Upper lobe of left lung (tissue), 4 donors: ENCODE results near the gene DNAJC3.

Experiments used
- EP300 ChIP-seq, 4 donors: sonication (generic); formaldehyde crosslinking; IDR thresholded peaks; one replicate each; pipeline ENCODE4 v1.5.1; 2017; ENCODE audit warnings: antibody characterized with exemption in 4 of 4, control low read depth in 2 of 4
- POLR2A ChIP-seq, 4 donors: fragments of 450-650 bp; IDR thresholded peaks; one replicate each; pipeline ENCODE4 v1.5.1; 2016 to 2017; ENCODE audit warnings: antibody characterized with exemption in 4 of 4, mild to moderate bottlenecking in 2 of 4
- POLR2AphosphoS5 ChIP-seq, 2 donors: sonication (generic); formaldehyde crosslinking; IDR thresholded peaks; one replicate each; pipeline ENCODE4 v1.5.1; 2017; ENCODE audit warnings: antibody characterized with exemption in 2 of 2
- TF ChIP-seq, protein P1 (sequence below), 6 experiments: fragments of 450-650 bp in 4 of 6; fragments of 200-600 bp in 2 of 6; sonication (generic) in 2 of 6; IDR thresholded peaks; one replicate each; pipeline ENCODE4 v1.5.1; 2016 to 2019; ENCODE audit warnings: antibody characterized with exemption in 6 of 6

DNA sequence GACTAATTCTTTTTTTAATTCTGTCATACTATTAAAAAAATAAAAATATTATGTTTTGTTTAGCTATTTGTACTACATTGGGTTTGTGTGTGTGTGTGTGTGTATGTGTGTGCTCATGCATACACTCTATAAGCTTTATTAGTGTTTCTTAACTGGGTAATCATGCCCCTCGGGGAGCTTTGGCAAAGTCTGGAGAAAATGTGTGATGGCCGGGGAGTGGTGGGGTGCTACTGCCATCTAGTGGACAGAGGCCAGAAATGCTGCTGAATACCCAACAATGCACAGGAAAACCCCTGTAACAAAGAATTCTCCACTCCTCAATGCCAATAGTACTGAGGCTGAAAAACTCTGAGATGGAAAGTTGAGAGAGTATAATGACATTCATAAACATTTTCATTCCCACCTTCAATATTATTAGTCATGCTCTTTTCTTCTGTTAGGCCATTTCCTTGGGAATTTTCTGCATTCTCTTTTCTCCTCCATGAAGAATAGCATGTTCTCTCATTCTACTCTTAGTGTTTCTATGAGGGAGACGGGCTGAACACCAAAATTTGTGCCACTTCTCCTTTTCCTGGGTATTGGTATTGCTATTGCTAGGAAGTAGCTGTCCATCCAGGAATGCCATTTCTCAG, 157.3 kb downstream of the DNAJC3 start:
- TF ChIP-seq, protein P1, sequence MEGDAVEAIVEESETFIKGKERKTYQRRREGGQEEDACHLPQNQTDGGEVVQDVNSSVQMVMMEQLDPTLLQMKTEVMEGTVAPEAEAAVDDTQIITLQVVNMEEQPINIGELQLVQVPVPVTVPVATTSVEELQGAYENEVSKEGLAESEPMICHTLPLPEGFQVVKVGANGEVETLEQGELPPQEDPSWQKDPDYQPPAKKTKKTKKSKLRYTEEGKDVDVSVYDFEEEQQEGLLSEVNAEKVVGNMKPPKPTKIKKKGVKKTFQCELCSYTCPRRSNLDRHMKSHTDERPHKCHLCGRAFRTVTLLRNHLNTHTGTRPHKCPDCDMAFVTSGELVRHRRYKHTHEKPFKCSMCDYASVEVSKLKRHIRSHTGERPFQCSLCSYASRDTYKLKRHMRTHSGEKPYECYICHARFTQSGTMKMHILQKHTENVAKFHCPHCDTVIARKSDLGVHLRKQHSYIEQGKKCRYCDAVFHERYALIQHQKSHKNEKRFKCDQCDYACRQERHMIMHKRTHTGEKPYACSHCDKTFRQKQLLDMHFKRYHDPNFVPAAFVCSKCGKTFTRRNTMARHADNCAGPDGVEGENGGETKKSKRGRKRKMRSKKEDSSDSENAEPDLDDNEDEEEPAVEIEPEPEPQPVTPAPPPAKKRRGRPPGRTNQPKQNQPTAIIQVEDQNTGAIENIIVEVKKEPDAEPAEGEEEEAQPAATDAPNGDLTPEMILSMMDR (IDR thresholded peaks at IDR 0.05) = peak; percentile 66 to 88 (median 82)
- no peak for TF ChIP-seq POLR2A (IDR thresholded peaks at IDR 0.05)
- no peak for TF ChIP-seq EP300 (IDR thresholded peaks at IDR 0.05)
- TF ChIP-seq POLR2AphosphoS5 (IDR thresholded peaks at IDR 0.05) = no peak
